Head of caudate nucleus (tissue), 42 donors: ENCODE results near the gene C3orf20.
A peak's percentile ranks its signal among the peaks of the same experiment; 100 is the strongest.

ENCODE experiments used
- DNase-seq, 42 donors: peaks; one replicate each; pipeline versions ENCODE4 v3.0.0 to v3.0.0-alpha.2; 2020 to 2021; ENCODE audit warnings: mixed read lengths in 7 of 42
- intact Hi-C: fragments of 100-400 bp; cut with DNase I; formaldehyde crosslinking; loops from one replicate; pipeline ENCODE4 v1.15.0; 2022

C3orf20 gene

DNA sequence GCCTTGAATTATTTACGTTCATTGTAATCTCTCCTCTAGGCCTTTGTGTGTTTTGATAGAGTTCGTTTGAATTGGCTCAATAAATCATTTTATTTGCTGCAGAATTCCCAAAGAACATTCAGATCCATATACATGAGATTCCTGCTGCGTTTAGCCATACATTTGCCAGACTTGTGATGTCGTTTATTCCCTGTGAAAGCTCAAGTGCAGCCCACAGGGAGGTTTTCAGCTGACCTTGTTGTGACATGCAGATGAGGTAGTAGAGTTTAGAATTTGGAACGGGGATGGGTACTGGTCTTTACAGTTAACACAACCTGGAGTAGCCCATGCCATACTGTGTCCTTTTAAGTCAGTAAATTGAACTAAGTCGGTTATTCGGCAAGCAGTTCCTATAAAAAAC is at the start of gene C3orf20:
Gene C3orf20, plus strand, starts transcription at position 301 of the 400 bp plus-strand sequence. CDS start 7,573 bp downstream, outside the sequence.
- DNase-seq, result no peak
- intact Hi-C loops, result loop anchor here (5.0 kb wide), 1 partner anchor 247 kb away; no protein-coding TSS in a partner anchor

DNA sequence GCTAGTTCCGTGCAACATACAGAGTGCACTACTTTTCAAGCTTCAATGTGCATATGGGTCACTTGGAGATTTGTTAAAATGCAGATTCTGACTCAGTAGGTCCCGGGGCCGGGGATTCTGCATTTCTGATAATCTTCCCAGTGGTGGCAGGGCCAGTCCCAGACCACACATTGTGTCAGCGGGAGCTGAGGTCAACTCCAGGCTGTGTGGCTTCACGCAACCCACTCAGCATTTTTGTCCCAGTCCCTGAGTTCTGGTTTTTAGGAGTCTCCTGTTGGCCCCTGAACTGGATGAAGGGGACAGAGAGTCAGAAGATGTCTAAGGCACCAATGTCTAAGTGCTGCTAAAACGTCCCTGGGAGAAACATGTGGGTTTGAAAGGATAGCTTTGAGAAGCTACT is 49.5 kb upstream of the C3orf20 start:
- DNase-seq, result no peak
- intact Hi-C loops, result no loop called here

DNA sequence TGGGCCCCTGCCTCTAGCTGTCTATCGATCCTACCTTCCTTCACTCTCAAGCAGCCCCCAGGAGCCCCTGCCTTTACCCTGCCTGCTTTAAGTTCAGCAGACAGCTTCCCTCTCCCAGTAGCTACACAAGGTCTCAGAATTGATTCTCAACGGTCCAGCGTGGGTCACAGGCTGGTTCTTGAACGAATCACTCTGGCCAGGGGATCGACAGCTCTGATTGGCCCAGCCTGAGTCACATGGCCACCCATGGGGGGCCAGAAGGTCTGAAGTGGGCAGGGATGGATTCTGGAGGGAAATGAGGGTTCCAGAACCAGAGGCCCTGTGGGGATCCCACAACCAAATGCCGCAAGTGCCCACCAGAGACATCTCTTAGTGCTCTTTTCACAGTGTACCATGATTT is 47.1 kb upstream of the C3orf20 start:
- DNase-seq, result no peak
- intact Hi-C loops, result no loop called here

DNA sequence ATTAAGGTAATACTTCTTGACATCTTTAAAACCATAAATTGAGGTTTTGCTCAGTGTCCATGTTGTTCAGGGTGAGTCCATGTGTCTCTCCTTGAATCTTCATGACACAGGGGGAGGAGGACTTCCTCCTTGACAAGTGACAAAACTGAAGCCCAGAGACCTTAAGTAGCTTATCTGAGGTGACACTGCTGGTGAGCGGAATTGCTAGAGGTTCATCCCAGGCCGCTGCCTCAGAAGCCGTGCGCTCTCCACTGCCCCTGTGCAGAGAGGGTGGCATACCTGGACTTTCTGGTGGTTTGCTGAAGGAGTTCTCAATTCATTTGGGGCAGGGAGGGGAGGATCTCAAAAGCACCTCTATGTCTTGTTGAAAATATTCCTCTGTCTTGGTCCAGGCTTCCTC is 46.5 kb upstream of the C3orf20 start:
- no peak for DNase-seq
- intact Hi-C loops, result no loop called here

DNA sequence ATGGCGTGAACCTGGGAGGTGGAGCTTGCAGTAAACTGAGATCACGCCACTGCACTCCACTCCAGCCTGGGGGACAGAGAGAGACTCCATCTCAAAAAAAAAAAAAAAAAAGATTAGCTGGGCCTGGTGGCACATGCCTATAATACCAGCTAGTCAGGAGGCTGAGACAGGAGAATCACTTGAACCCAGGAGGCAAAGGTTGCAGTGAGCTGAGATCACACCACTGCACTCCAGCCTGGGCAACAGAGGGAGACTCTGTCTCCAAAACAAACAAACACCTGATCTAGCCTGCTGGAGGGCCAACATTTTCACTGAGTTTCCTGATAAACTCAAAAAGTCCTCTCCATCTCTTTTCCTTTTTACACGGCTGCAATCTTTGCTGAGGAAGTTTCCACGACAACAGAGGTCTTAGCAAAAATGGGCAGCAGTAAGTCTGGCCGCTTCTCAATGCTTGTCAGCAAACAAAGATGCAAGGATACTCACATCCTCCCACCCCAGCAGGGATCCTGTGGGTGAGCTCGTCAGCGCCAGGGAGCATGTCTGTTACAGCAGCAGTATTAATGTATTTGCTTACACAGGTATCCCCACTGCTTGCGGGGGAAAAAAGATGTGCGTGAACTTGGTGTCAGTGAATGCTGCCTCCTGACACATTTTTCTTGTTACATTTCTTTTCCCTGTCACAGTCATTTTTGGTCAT is 44.4 kb upstream of the C3orf20 start:
- intact Hi-C loops, result no loop called here
- DNase-seq, result no peak

DNA sequence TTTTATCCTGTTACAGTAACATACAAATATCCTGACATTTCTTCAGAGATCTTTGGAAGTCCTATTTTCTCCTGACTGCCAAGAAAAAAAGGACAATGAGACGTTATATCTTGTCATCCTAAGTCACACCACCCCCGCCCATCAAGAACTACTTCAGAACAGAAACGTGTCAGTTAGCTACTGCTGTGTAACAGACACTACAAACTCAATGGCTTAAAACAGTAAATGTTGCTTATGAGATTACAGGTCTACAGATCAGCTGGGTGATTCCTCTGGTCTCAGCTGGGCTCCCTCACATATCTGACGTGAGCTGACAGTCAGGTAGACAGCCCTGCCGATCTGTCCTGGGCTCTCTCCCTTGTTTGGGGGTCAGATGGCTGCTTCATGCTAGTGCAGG is 43.8 kb upstream of the C3orf20 start:
- no peak for DNase-seq
- intact Hi-C loops, result no loop called here

DNA sequence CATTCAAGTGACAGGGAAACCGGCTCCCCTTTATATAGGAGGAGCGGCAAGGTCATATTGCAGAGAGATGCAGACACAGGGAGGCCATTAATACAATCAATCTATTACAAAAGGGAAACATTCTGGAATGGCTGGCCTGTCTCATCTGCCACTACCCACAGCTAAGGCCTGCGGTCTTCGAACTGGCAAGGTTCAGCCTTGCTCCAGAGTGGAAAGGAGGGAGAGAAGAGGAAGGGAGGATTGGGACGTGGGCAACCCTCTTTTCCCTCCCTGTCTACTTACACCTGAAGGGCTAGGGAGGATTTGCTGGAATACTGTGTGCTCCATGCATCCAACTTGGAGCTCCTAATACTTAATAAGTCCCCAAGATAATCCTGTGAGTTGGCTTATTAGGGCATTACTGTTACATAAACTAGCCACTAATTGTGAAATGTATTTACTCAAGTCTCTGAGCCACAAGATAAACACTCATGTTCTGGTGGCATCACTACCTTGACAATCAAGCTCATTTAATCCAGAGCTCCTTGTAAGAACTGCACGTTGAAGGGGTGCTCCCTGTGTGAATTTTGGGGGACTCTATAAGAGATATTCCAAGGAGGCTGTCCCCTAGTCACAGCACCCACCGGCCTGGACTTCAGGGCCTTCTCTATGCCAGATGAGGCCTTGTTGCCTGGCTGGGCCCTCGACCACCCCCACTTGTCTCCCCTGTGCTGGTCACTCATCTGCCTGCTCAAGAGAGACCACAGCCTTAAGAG is 43.1 kb upstream of the C3orf20 start:
- DNase-seq, result no peak
- intact Hi-C loops, result no loop called here

DNA sequence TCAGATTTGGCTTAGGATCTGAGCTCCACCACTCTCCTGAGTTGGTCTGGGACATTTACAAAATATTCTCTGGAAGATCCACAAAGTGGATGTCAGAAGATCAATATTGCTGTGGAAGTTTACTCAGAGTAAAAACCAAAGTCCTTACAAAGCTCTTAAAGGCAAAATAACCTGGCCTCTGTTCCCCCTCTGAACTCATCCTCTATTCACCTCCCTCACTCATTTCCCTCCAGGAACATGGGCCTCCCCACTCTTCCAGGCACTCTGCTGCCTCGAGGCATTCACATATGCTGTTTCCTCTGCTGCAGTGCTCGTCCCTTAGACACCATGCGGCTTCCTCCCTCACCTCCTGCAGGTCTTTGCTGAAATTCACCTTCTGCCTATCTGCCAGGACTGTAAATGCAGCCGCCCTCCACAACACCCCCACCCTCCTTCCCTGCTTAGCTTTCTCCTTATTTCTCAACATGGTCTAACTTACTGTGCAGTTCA is 42.5 kb upstream of the C3orf20 start:
- DNase-seq, result no peak

DNA sequence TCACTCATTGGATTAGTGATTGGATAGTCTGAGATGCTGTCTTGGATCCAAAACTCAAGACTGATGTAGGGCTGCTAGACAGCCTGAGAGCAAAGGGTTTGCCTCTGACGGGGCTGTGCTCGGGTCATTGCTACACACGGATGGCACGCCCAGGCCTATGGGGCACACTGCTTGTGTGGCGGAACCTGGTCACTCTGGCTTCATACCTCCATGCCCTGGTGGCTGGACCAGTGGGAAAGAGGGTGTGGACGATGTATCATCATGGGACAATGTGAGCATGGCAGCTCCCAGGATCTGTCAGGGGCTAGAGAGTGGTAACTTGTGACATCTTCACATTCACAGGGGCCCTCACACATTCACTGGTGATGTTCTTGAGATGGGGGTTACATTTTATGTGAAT is 41.5 kb upstream of the C3orf20 start:
- intact Hi-C loops, result no loop called here
- no peak for DNase-seq

More for the DNA sequence above, 42.5 kb upstream of the C3orf20 start:
- intact Hi-C loops, result no loop called here

DNA sequence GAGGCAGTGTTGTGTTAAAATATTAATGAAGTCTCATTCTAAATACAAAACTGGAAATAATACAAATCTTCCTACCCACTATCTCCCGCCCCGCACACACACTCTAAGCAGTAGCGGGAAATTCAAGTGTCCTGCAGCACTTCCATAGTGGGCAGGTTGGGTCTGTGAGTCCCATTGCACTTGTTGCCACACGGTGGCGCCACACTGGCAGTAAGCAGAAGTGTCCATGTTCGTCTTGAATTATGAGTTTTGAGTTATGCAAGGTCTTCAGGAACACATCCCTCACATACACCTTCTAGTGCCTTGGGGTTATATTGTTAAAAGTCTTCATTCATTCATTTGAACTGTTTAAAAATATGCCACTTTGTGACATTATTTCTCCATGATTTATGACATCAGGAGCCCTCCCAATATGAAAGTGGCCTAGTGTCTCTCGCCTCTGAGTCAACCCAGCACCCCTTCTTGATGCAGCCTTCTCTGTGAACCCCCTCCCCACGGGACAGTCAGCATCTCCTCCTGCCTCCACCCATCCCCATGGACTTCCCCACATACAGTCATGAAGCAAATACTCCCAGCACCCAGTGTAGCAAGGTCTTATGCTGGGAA is 41.0 kb upstream of the C3orf20 start:
- intact Hi-C loops, result no loop called here
- DNase-seq, result peak in 34 of 42 donors; percentile 10 to 75 (median 42)

DNA sequence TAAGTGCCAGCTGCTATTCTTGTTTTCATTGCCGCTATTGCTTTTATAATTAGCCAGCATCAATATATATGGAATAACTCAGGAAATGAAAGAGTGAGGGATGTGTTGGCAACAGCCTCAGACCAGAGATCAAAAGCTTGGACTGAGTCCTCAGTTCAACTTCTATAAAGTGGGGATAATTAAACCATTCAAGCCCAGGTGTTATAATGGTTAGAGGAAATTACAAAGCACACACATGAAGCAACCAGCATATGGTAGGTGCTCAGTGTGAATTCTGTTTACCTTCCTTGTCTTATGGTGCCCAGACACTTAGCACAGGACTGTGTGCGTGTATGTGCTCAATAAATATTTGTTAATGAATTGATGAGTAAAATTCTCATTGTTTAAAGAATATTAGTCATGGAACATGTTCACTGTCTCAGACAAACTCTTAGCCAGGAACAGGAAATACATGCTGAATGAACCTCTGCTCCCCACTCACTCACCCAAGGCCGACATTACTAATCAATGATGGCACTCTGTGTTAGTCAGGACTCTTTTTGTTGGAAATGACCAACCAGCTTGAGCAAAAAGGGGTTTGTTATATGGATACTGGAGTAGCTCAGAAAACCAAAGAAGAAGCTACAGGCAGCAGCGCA is 40.1 kb upstream of the C3orf20 start:
- intact Hi-C loops, result no loop called here
- DNase-seq, result no peak

DNA sequence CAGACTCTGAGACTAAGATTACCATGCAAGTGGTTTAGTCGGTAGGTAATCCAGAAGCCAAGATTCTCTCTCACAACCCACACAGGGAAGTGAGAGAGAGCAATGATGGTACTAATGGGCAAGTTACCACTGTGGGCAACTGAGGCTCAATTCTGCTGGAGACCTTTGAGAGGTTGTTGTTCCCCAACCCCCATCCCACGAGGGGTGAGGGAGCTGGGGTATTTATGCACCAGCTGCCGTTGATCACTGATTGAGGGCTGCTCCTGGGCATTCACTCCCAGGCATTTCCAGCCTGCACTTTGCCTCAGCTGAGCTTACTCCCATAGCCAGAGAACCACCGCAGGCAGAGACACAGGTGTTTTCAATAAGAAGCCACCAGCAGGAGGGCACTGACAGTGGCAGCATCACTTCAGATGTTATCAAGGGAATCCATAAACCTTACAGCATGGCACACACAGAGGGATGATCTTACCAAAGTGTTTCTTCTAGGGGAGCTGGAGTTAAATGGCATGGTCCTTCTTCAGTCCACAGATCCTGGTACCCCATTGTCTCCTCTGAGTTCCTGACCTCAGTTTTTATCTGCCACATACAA is 38.3 kb upstream of the C3orf20 start:
- intact Hi-C loops, result no loop called here
- DNase-seq, result no peak

DNA sequence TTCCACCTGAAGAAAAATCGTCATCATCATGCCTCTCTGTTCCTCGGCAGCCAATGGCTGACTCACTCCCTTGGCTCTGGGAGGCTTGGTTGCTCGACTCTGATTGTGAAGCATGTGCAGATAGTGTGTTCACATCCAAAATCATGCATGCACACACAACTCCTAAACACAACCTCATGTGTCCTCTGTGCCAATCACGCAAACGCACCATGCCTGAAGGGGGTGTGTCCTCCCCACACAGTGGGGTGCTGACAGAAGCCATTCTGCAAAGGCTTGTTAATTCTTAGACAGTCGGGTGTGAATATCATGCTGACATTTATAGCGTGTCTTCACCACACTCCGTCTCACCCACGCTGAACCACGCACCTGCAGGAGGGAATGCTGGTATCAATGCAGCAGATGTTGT is 34.8 kb upstream of the C3orf20 start:
- peak in 39 of 42 donors; percentile 15 to 81 (median 51) for DNase-seq
- intact Hi-C loops, result no loop called here

DNA sequence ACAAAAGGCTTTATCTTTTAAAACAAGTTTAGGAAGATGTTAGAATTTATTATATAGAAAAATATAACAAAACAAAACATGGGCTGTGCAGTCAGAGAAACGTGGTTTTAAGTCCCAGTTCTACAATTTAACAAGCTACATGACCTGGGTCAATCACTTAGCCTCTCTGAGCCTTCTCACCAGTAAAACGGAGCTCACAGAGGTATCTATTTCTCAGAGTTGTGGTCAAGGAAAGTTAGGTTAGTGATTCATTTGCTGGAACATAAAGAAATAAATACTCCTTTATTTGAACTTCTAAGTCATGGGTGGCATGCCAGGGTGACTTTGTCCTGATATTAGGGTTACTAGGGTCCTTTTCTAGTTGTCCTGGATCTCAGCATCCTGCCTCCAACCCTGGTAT is 34.2 kb upstream of the C3orf20 start:
- intact Hi-C loops, result no loop called here
- no peak for DNase-seq

DNA sequence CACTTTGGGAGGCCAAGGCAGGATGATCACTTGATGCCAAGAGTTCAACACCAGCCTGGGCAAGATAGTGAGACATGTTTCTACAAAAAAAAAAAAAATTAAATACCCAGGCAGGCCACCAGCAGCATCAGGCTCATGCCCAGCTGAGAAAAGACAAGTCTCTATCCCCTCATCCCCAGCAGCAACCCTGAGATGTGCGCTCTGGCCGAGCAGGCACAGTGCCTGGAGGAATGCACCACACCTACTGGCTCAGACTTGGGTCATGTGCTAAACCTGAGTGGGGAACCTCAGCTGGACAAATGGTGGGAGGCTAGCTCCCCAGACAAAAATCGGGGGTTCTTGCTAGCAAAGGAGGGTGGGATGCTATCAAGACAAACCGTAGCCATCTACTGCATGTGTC is 33.6 kb upstream of the C3orf20 start:
- no peak for DNase-seq
- intact Hi-C loops, result no loop called here

DNA sequence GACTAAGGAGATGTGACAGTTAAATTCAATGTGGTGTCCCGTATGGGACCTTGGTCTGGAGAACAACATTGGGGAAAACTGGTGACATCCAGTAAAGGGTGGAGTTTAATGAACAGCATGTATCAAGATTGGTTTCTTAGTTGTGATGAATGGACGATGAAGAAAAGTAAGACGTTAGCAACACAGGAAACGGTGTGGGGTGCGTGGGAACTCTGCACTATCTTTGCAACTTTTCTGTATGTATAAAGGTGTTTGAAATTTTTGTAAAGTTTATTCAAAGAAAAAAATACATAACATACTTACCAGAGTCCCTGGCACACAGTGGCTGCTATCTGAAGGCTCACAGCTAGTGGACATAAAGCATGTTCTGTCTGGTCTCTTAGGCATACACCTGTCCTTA is 29.5 kb upstream of the C3orf20 start:
- intact Hi-C loops, result no loop called here
- DNase-seq, result no peak

DNA sequence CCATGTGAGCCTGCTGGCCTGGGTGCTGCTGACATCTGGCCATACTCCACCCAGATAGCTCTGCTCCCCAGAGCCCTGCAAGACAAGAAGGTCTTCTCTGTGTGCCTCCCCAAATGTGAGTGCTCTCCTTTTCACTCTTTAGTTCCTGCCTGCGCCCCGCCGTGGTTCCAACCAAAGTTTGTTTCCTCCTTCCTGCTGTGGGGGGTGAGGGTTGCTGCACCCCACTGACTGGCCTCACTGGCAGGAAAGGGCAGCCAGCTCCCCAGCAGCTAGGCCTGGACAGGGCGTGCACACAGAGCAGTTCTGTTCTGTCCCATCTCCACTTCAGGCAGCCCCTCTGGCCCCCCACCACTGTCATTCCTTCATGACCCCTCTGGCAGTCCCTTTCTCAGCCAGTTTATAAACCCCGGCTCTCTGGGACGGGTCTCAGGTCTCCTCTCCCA is 28.8 kb upstream of the C3orf20 start:
- intact Hi-C loops, result no loop called here
- no peak for DNase-seq

DNA sequence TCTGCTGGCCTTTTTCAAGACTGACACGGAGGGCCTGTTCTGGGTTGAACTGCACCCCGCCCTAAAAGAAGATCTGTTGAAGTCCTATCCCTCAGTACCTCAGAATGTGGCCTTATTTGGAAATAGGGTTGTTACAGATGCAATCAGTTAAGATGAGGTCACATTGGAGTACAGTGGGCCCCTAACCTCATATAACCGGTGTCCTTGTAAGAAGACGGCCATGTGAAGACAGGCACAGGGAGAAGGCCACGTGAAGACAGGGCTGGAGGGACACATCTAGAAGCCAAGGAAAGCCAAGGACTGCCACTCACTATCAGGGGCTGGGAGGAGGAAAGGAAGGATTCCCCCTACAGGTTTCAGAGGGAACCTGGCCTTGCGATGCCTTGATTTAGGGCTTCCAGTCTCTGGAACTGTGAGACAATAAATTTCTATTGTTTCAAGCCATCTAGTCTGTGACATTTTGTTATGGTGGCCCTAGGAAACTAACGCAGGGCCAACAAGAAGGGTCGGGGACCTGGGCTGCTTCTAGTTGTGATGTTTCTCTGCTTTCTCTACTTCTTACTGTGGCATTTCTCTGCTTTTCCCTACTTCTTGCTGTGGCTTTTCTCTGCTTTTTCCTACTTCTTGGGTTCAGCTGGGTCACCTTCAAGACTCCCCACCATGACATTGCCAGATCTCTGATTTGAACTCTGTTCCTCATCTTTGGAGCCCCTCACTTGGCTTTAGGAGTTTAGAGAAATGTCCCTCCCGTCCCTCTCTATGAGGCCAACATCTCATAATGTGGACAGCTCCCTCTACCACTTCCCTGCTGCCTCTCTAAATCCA is 28.1 kb upstream of the C3orf20 start:
- intact Hi-C loops, result no loop called here
- no peak for DNase-seq
